GM23338 (cell line): Measurements from ENCODE around the gene ZBTB20. TPM values are rescaled to one million over a fixed set of nuclear protein-coding genes. Genes with fewer than 3 reads are reported as not detected.

ENCODE experiments used
- ATAC-seq: fragments of 200-7000 bp; cut with Tn5 transposase; 3 replicates; pipeline ENCODE4 v1.9.1; 2020
- DNase-seq: peaks from one replicate; pipeline ENCODE4 v3.0.0-alpha.2; 2015; ENCODE audit warnings: low spot score
- H2AFZ ChIP-seq: fragments of 200-600 bp; sonication (generic); 2 replicates; pipeline ENCODE4 v1.8.0; 2016; ENCODE audit warnings: antibody characterized with exemption, mild to moderate bottlenecking, moderate library complexity
- H3F3A ChIP-seq: fragments of 200-600 bp; sonication (generic); replicated peaks from 2 replicates; pipeline ENCODE4 v1.8.0; 2017; ENCODE audit warnings: antibody characterized with exemption, mixed run types, low read depth
- H3K27ac ChIP-seq: fragments of 200-600 bp; sonication (generic); 2 replicates; pipeline ENCODE4 v1.6.1; 2016; ENCODE audit warnings: low read depth
- H3K27me3 ChIP-seq: fragments of 200-600 bp; sonication (generic); 2 replicates; pipeline ENCODE4 v1.8.0; 2016; ENCODE audit warnings: mild to moderate bottlenecking, mixed run types, moderate library complexity; ENCODE audit not compliant: insufficient read depth
- H3K36me3 ChIP-seq: fragments of 200-600 bp; sonication (generic); 2 replicates; pipeline ENCODE4 v1.8.0; 2016; ENCODE audit warnings: mild to moderate bottlenecking; ENCODE audit not compliant: insufficient read depth
- H3K4me1 ChIP-seq: fragments of 200-600 bp; sonication (generic); 2 replicates; pipeline ENCODE4 v1.8.0; 2016; ENCODE audit warnings: mild to moderate bottlenecking, moderate library complexity; ENCODE audit not compliant: insufficient read depth
- H3K4me2 ChIP-seq: fragments of 200-600 bp; sonication (generic); 2 replicates; pipeline ENCODE4 v1.7.1; 2017; ENCODE audit warnings: mixed run types
- H3K4me3 ChIP-seq: fragments of 200-600 bp; sonication (generic); 2 replicates; pipeline ENCODE4 v1.6.1; 2016; ENCODE audit warnings: mixed run types
- H3K79me2 ChIP-seq: fragments of 200-600 bp; sonication (generic); replicated peaks from 2 replicates; pipeline ENCODE4 v1.8.0; 2017; ENCODE audit warnings: mild to moderate bottlenecking; ENCODE audit not compliant: insufficient read depth
- H3K9me2 ChIP-seq: fragments of 200-600 bp; sonication (generic); 2 replicates; pipeline ENCODE4 v1.8.0; 2017; ENCODE audit not compliant: insufficient read depth
- H4K20me1 ChIP-seq: fragments of 200-600 bp; sonication (generic); replicated peaks from 2 replicates; pipeline ENCODE4 v1.8.0; 2017; ENCODE audit warnings: mild to moderate bottlenecking; ENCODE audit not compliant: insufficient read depth
- H3K27ac Mint-ChIP-seq: 2 replicates; pipeline ENCODE4 v1.8.0; 2020; ENCODE audit warnings: inconsistent platforms, mild to moderate bottlenecking, moderate library complexity, mixed read lengths
- H3K27me3 Mint-ChIP-seq: 3 replicates; pipeline ENCODE4 v1.8.0; 2022; ENCODE audit warnings: low read depth, mild to moderate bottlenecking, moderate library complexity, mixed read lengths, inconsistent platforms; ENCODE audit not compliant: insufficient read depth, poor library complexity
- H3K36me3 Mint-ChIP-seq: 3 replicates; pipeline ENCODE4 v1.8.0; 2021; ENCODE audit warnings: low read depth, mild to moderate bottlenecking, inconsistent platforms, moderate library complexity, mixed read lengths
- H3K4me1 Mint-ChIP-seq: 3 replicates; pipeline ENCODE4 v1.8.0; 2020; ENCODE audit warnings: mild to moderate bottlenecking, inconsistent platforms, mixed read lengths
- H3K4me3 Mint-ChIP-seq: 3 replicates; pipeline ENCODE4 v1.8.0; 2021; ENCODE audit warnings: moderate library complexity, mild to moderate bottlenecking, inconsistent platforms, mixed read lengths
- H3K9me3 Mint-ChIP-seq: 3 replicates; pipeline ENCODE4 v1.8.0; 2020; ENCODE audit warnings: moderate library complexity, mild to moderate bottlenecking, inconsistent platforms, mixed read lengths
- CREB1 ChIP-seq: fragments of 250-450 bp; sonication (Bioruptor Pico); IDR thresholded peaks from 2 replicates; pipeline ENCODE4 v1.5.0; 2020; ENCODE audit warnings: low read depth, mild to moderate bottlenecking, moderate library complexity
- CTCF ChIP-seq, 2 experiments: fragments of 200-600 bp in 1 of 2; sonication (generic) in 1 of 2; conservative IDR thresholded peaks; 2 replicates each; pipeline versions ENCODE4 v1.5.1 to v1.6.1; 2016 to 2017; ENCODE audit warnings: antibody characterized with exemption in 2 of 2, low read depth in 2 of 2, mild to moderate bottlenecking in 2 of 2, moderate library complexity in 1 of 2
- ETS1 ChIP-seq: IDR thresholded peaks from 2 replicates; pipeline ENCODE4 v1.6.1; 2016; ENCODE audit warnings: antibody characterized with exemption
- EZH2 ChIP-seq: fragments of 200-600 bp; sonication (generic); IDR thresholded peaks from one replicate; pipeline ENCODE4 v1.8.0; 2017; ENCODE audit warnings: antibody characterized with exemption, mild to moderate bottlenecking, low read depth; ENCODE audit not compliant: unreplicated experiment
- EZH2phosphoT487 ChIP-seq: fragments of 200-600 bp; sonication (generic); IDR thresholded peaks from one replicate; pipeline ENCODE4 v1.8.1; 2018; ENCODE audit warnings: antibody characterized with exemption; ENCODE audit not compliant: unreplicated experiment
- JUNB ChIP-seq: IDR thresholded peaks from one replicate; pipeline ENCODE4 v1.6.1; 2016; ENCODE audit warnings: antibody characterized with exemption; ENCODE audit not compliant: unreplicated experiment
- NANOG ChIP-seq: IDR thresholded peaks from 2 replicates; pipeline ENCODE4 v1.6.1; 2016; ENCODE audit warnings: antibody characterized with exemption, borderline replicate concordance
- POLR2AphosphoS5 ChIP-seq: IDR thresholded peaks from 2 replicates; pipeline ENCODE4 v1.6.1; 2016; ENCODE audit warnings: antibody characterized with exemption, low read depth
- REST ChIP-seq: IDR thresholded peaks from one replicate; pipeline ENCODE4 v1.6.1; 2018; ENCODE audit warnings: antibody characterized with exemption; ENCODE audit not compliant: unreplicated experiment
- STAT1 ChIP-seq: IDR thresholded peaks from one replicate; pipeline ENCODE4 v1.6.1; 2016; ENCODE audit warnings: antibody characterized with exemption; ENCODE audit not compliant: unreplicated experiment
- ZNF114 ChIP-seq: fragments of 250-450 bp; sonication (Bioruptor Pico); IDR thresholded peaks from 2 replicates; pipeline ENCODE4 v1.5.0; 2020; ENCODE audit warnings: mild to moderate bottlenecking, moderate library complexity
- ZNF331 ChIP-seq: fragments of 250-450 bp; sonication (Bioruptor Pico); IDR thresholded peaks from 2 replicates; pipeline ENCODE4 v1.5.0; 2020; ENCODE audit warnings: low read depth, mild to moderate bottlenecking, moderate library complexity
- ZNF462 ChIP-seq: fragments of 250-450 bp; sonication (Bioruptor Pico); IDR thresholded peaks from 2 replicates; pipeline ENCODE4 v1.5.0; 2020; ENCODE audit warnings: mild to moderate bottlenecking, moderate library complexity
- polyA plus RNA-seq: library from polyadenylated mRNA; unstranded; fragments of >200 nt; fragmentation: Nextera tagmentation; extraction: Ambion mirVana; gene quantifications from 2 replicates; pipeline ENCODE4 v1.2.1, GENCODE V29; 2016
- total RNA-seq: library from RNA; depleted of rRNA; stranded (reverse); fragments of >200 nt; shearing (Covaris generic); gene quantifications from 2 replicates; pipeline ENCODE4 v1.2.3, GENCODE V29; 2014

Gene ZBTB20
- total and polyA plus RNA-seq, 2 experiments from 2014 or later = 2.0 to 3.3 TPM

GRCh38 chr3:114762144-114762543 is 384.9 kb downstream of the ZBTB20 start:
- Histone ChIP-seq H3K27me3 (no peaks in the 10 kb centered on the region), H3K36me3 (no peaks in the 10 kb centered on the region), H3K4me3 (no peak overlapping the region), H3K27ac (no peak overlapping the region), H4K20me1 (no peaks in the 10 kb centered on the region), H3K4me1 (no peaks in the 10 kb centered on the region), H3K4me2 (no peak overlapping the region), H3F3A (no peaks in the 10 kb centered on the region), H3K9me2 (no peaks in the 10 kb centered on the region), H3K79me2 (no peaks in the 10 kb centered on the region), H2AFZ (no peak overlapping the region)
- Mint-ChIP-seq H3K4me3 (no peak overlapping the region), H3K9me3 (no peaks in the 10 kb centered on the region), H3K27ac (no peak overlapping the region), H3K36me3 (no peaks in the 10 kb centered on the region), H3K27me3 (no peaks in the 10 kb centered on the region), H3K4me1 (peaks cover 7% of the 10 kb centered on the region; the same call in 1 of the 3 replicates)
- TF ChIP-seq ZNF331 (CRISPR knock-in tag) (no peak), NANOG (no peak), REST (no peak), ZNF114 (no peak), CTCF (conservative IDR thresholded peaks at IDR 0.05; ENCODE audit: low read depth in 2 of 2) (no peak), EZH2phosphoT487 (no peak), POLR2AphosphoS5 (no peak), ZNF462 (CRISPR knock-in tag) (no peak), STAT1 (no peak), JUNB (no peak), CREB1 (CRISPR knock-in tag) (no peak), ETS1 (no peak), EZH2 (no peak)
- DNase-seq (no peak), ATAC-seq (no peak)
